SK-N-SH (cell line): ENCODE measurements around the gene MTHFD2L. TPM values are rescaled to one million over a fixed set of nuclear protein-coding genes. Genes with fewer than 3 reads are reported as not detected.

ENCODE experiments used
- CTCF ChIA-PET: fragments of 300-600, 350-600 bp; formaldehyde crosslinking; extraction: SDS; loops from one replicate; lab custom pipeline; 2021; lab: Yijun Ruan, JAX
- POLR2A ChIA-PET: fragments of 350-600 bp; sonication (Branson Sonifier 250); formaldehyde crosslinking; extraction: SDS; loops from one replicate; lab custom pipeline; 2020; ENCODE audit warnings: antibody characterized with exemption, inconsistent platforms; lab: Yijun Ruan, JAX
- DNase-seq: peaks from one replicate; pipeline ENCODE4 v3.0.0; 2012
- H2AFZ ChIP-seq: fragments of 200-600 bp; sonication (generic); 2 replicates; pipeline ENCODE4 v1.8.1; 2016; ENCODE audit warnings: antibody characterized with exemption, mild to moderate bottlenecking, low read depth
- H3F3A ChIP-seq: fragments of 200-600 bp; sonication (generic); replicated peaks from 2 replicates; pipeline ENCODE3; 2016; ENCODE audit warnings: antibody characterized with exemption, mild to moderate bottlenecking; ENCODE audit not compliant: insufficient read depth
- H3K27ac ChIP-seq, 2 experiments: fragments of 200-500 bp in 1 of 2; fragments of 200-600 bp in 1 of 2; sonication (Bioruptor generic) in 1 of 2; sonication (generic), shearing (Covaris generic) in 1 of 2; 2 replicates each; pipeline versions ENCODE4 v1.5.1 to v1.6.1; 2014 to 2016; ENCODE audit warnings: low read depth in 2 of 2, inconsistent platforms in 1 of 2, low read length in 1 of 2, mild to moderate bottlenecking in 1 of 2, mixed read lengths in 1 of 2
- H3K27me3 ChIP-seq: fragments of 200-600 bp; sonication (generic), shearing (Covaris generic); 2 replicates; pipeline ENCODE4 v1.6.1; 2016; ENCODE audit warnings: mixed run types; ENCODE audit not compliant: insufficient read depth
- H3K36me3 ChIP-seq, 2 experiments: fragments of 200-500 bp in 1 of 2; fragments of 200-600 bp in 1 of 2; sonication (Bioruptor generic) in 1 of 2; sonication (generic) in 1 of 2; replicated peaks in 1 of 2; 2 replicates each; pipeline versions ENCODE3 to v1.5.1; 2014 to 2016; ENCODE audit warnings: low read length in 1 of 2, mild to moderate bottlenecking in 1 of 2; ENCODE audit not compliant: insufficient read depth in 2 of 2, control insufficient read depth in 1 of 2
- H3K4me1 ChIP-seq, 2 experiments: fragments of 200-500 bp in 1 of 2; fragments of 200-600 bp in 1 of 2; sonication (Bioruptor generic) in 1 of 2; sonication (generic), shearing (Covaris generic) in 1 of 2; 2 replicates each; pipeline versions ENCODE4 v1.5.1 to v1.6.1; 2014 to 2016; ENCODE audit warnings: low read depth in 1 of 2, low read length in 1 of 2, mixed run types in 1 of 2; ENCODE audit not compliant: insufficient read depth in 2 of 2, control insufficient read depth in 1 of 2
- H3K4me2 ChIP-seq: fragments of 200-600 bp; sonication (generic), shearing (Covaris generic); 2 replicates; pipeline ENCODE4 v1.6.1; 2017; ENCODE audit warnings: mixed run types
- H3K4me3 ChIP-seq, 2 experiments: fragments of 200-500 bp in 1 of 2; fragments of 200-600 bp in 1 of 2; sonication (Bioruptor generic) in 1 of 2; sonication (generic), shearing (Covaris generic) in 1 of 2; 2 replicates each; pipeline versions ENCODE4 v1.5.1 to v1.8.1; 2014 to 2016; ENCODE audit warnings: low read depth in 2 of 2, inconsistent platforms in 1 of 2, low read length in 1 of 2, mild to moderate bottlenecking in 1 of 2, mixed read lengths in 1 of 2, moderate library complexity in 1 of 2
- H3K79me2 ChIP-seq: fragments of 200-600 bp; sonication (generic); 2 replicates; pipeline ENCODE4 v1.8.1; 2017; ENCODE audit warnings: mild to moderate bottlenecking; ENCODE audit not compliant: insufficient read depth
- H3K9ac ChIP-seq: fragments of 200-600 bp; sonication (generic); 2 replicates; pipeline ENCODE4 v1.6.1; 2017; ENCODE audit warnings: mixed run types
- H3K9me2 ChIP-seq: fragments of 200-600 bp; sonication (generic); 2 replicates; pipeline ENCODE4 v1.6.1; 2017; ENCODE audit warnings: mixed run types
- H3K9me3 ChIP-seq: fragments of 200-600 bp; sonication (generic); 2 replicates; pipeline ENCODE4 v1.6.1; 2017; ENCODE audit warnings: mixed run types, mild to moderate bottlenecking, moderate library complexity
- H4K20me1 ChIP-seq: fragments of 200-600 bp; sonication (generic); 2 replicates; pipeline ENCODE4 v1.6.1; 2017; ENCODE audit warnings: mild to moderate bottlenecking, mixed run types; ENCODE audit not compliant: insufficient read depth
- FOSL2 ChIP-seq: IDR thresholded peaks from 2 replicates; pipeline ENCODE4 v1.4.0; 2012; ENCODE audit warnings: low read depth, mild to moderate bottlenecking, moderate library complexity, borderline replicate concordance
- FOXJ3 ChIP-seq: sonication (generic); formaldehyde crosslinking; IDR thresholded peaks from 2 replicates; pipeline ENCODE4 v1.5.1; 2020; ENCODE audit warnings: mild to moderate bottlenecking, missing genetic modification reagents
- GABPA ChIP-seq: IDR thresholded peaks from 2 replicates; pipeline ENCODE4 v1.4.0; 2012; ENCODE audit warnings: low read depth, mild to moderate bottlenecking
- NFIC ChIP-seq: IDR thresholded peaks from 2 replicates; pipeline ENCODE4 v1.4.0; 2012; ENCODE audit warnings: borderline replicate concordance
- RCOR1 ChIP-seq: fragments of 150-350 bp; IDR thresholded peaks from 2 replicates; pipeline ENCODE4 v1.6.1; 2017; ENCODE audit warnings: antibody characterized with exemption, low read length
- SMC3 ChIP-seq: IDR thresholded peaks from 2 replicates; pipeline ENCODE4 v1.6.1; 2012; ENCODE audit warnings: low read depth, low read length, improper control_type of control experiment
- TAF1 ChIP-seq: IDR thresholded peaks from 2 replicates; pipeline ENCODE4 v1.6.1; 2012; ENCODE audit warnings: low read depth, mild to moderate bottlenecking, low read length, moderate library complexity, borderline replicate concordance
- WGBS: methylation state at CpG from one replicate; pipeline ENCODE4 v1.1.6; 2017; ENCODE audit warnings: low lambda C conversion rate; 5-methylcytosine and 5-hydroxymethylcytosine counted together
- polyA plus RNA-seq, 3 experiments: library from polyadenylated mRNA; depleted of rRNA; stranded (reverse); fragments of >200 nt; gene quantifications; 2 replicates each; pipeline ENCODE4 v1.2.3, GENCODE V29; 2012
- TF ChIP-seq, protein P1 (sequence below): IDR thresholded peaks from 2 replicates; pipeline ENCODE4 v1.4.0; 2012; ENCODE audit warnings: low read depth, borderline replicate concordance
- TF ChIP-seq, protein P2 (sequence below): fragments of 200-600 bp; sonication (generic); IDR thresholded peaks from 2 replicates; pipeline ENCODE4 v1.6.1; 2017; ENCODE audit warnings: antibody characterized with exemption, mild to moderate bottlenecking, moderate library complexity
- TF ChIP-seq, protein P3 (sequence below): fragments of 150-350 bp; IDR thresholded peaks from 2 replicates; pipeline ENCODE4 v1.6.1; 2016; ENCODE audit warnings: mild to moderate bottlenecking, low read depth, low read length
- TF ChIP-seq, protein P4 (sequence below): IDR thresholded peaks from 2 replicates; pipeline ENCODE4; 2012
- TF ChIP-seq, protein P5 (sequence below): fragments of 150-350 bp; IDR thresholded peaks from 2 replicates; pipeline ENCODE4 v1.6.1; 2017; ENCODE audit warnings: antibody characterized with exemption, low read length, low read depth, borderline replicate concordance
- TF ChIP-seq, protein P6 (sequence below): IDR thresholded peaks from 2 replicates; pipeline ENCODE4 v1.4.0; 2012; ENCODE audit warnings: low read depth, borderline replicate concordance
- TF ChIP-seq, protein P7 (sequence below): IDR thresholded peaks from 2 replicates; pipeline ENCODE4 v1.6.1; 2012; ENCODE audit warnings: mild to moderate bottlenecking, low read depth, low read length, moderate library complexity

MTHFD2L gene
- polyA plus RNA-seq, 1 of the 3 experiments (the other 2 are of a cell fraction) = 4.8 TPM

DNA sequence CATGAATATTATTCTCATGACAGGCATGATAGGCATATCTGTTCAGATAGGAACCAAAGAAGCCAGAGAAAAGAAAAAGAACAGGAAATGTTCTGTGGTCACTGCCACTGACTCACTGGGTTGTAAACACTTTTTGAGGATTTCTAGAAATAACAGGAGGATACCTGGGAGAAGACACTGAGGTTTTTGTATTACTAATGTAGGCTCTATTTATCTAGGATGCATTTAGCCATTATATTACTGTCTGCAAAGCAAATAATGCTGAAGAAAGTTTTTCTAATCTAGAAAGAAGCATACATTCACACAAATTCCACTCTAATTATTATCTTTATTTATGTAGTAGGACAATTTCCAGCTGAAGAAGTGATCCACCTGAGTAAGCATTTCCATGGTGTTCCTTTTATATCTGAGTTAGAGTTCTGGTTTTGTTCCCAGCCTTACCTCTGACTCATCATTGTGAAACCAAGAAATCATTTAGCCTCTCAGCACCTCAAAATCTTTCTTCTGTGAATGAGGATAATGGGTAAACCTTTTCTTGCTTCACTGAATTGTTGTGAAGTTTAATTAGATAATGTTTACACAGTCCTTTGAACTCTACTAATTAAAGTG lies 110.2 kb downstream of the MTHFD2L start (continued):
- TF ChIP-seq, protein P1, sequence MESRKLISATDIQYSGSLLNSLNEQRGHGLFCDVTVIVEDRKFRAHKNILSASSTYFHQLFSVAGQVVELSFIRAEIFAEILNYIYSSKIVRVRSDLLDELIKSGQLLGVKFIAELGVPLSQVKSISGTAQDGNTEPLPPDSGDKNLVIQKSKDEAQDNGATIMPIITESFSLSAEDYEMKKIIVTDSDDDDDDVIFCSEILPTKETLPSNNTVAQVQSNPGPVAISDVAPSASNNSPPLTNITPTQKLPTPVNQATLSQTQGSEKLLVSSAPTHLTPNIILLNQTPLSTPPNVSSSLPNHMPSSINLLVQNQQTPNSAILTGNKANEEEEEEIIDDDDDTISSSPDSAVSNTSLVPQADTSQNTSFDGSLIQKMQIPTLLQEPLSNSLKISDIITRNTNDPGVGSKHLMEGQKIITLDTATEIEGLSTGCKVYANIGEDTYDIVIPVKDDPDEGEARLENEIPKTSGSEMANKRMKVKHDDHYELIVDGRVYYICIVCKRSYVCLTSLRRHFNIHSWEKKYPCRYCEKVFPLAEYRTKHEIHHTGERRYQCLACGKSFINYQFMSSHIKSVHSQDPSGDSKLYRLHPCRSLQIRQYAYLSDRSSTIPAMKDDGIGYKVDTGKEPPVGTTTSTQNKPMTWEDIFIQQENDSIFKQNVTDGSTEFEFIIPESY = no peak

DNA sequence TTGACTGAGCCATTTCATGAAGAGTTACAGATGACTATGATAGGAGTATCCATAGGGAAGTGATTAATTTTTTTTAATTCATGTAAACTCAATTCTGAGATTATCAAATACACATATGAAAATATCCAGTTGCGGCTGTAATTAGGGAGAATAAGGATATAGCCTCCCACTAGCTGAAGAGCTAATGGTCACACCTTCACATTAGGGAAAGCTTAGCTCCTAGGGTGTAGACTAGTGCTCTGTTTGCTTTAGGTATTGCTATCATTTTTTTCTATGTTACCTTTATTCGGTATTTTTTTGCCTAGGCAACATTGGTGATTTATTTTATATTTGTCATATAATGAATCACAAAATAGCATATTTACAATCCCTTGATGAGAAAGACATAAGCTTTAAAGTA lies 110.7 kb downstream of the MTHFD2L start:
- Histone ChIP-seq H3K79me2 (no peaks in the 10 kb centered on the region), H3K9me3 (no peaks in the 10 kb centered on the region), H3K9me2 (no peaks in the 10 kb centered on the region; the same call in 1 of the 2 replicates), H3K4me2 (no peak overlapping the region), H3K4me3 (no peak overlapping the region), H4K20me1 (no peaks in the 10 kb centered on the region), H3K4me1 (no peaks in the 10 kb centered on the region), H3K36me3 (no peaks in the 10 kb centered on the region), H2AFZ (no peak overlapping the region), H3K27ac (no peak overlapping the region), H3K9ac (no peak overlapping the region), H3K27me3 (no peaks in the 10 kb centered on the region), H3F3A (peaks cover 7% of the 10 kb centered on the region)
- no peak for DNase-seq
- 82% methylated on average over 2 of the region's 2 CpGs for WGBS
- TF ChIP-seq, protein P2, sequence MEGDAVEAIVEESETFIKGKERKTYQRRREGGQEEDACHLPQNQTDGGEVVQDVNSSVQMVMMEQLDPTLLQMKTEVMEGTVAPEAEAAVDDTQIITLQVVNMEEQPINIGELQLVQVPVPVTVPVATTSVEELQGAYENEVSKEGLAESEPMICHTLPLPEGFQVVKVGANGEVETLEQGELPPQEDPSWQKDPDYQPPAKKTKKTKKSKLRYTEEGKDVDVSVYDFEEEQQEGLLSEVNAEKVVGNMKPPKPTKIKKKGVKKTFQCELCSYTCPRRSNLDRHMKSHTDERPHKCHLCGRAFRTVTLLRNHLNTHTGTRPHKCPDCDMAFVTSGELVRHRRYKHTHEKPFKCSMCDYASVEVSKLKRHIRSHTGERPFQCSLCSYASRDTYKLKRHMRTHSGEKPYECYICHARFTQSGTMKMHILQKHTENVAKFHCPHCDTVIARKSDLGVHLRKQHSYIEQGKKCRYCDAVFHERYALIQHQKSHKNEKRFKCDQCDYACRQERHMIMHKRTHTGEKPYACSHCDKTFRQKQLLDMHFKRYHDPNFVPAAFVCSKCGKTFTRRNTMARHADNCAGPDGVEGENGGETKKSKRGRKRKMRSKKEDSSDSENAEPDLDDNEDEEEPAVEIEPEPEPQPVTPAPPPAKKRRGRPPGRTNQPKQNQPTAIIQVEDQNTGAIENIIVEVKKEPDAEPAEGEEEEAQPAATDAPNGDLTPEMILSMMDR = no peak
- TF ChIP-seq, protein P3, sequence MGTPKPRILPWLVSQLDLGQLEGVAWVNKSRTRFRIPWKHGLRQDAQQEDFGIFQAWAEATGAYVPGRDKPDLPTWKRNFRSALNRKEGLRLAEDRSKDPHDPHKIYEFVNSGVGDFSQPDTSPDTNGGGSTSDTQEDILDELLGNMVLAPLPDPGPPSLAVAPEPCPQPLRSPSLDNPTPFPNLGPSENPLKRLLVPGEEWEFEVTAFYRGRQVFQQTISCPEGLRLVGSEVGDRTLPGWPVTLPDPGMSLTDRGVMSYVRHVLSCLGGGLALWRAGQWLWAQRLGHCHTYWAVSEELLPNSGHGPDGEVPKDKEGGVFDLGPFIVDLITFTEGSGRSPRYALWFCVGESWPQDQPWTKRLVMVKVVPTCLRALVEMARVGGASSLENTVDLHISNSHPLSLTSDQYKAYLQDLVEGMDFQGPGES = no peak
- no peak for TF ChIP-seq NFIC
- TF ChIP-seq, protein P4, sequence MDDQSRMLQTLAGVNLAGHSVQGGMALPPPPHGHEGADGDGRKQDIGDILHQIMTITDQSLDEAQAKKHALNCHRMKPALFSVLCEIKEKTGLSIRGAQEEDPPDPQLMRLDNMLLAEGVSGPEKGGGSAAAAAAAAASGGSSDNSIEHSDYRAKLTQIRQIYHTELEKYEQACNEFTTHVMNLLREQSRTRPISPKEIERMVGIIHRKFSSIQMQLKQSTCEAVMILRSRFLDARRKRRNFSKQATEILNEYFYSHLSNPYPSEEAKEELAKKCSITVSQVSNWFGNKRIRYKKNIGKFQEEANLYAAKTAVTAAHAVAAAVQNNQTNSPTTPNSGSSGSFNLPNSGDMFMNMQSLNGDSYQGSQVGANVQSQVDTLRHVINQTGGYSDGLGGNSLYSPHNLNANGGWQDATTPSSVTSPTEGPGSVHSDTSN = no peak
- TF ChIP-seq, protein P5, sequence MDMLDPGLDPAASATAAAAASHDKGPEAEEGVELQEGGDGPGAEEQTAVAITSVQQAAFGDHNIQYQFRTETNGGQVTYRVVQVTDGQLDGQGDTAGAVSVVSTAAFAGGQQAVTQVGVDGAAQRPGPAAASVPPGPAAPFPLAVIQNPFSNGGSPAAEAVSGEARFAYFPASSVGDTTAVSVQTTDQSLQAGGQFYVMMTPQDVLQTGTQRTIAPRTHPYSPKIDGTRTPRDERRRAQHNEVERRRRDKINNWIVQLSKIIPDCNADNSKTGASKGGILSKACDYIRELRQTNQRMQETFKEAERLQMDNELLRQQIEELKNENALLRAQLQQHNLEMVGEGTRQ = no peak
- no peak for TF ChIP-seq FOSL2
- TF ChIP-seq, protein P6, sequence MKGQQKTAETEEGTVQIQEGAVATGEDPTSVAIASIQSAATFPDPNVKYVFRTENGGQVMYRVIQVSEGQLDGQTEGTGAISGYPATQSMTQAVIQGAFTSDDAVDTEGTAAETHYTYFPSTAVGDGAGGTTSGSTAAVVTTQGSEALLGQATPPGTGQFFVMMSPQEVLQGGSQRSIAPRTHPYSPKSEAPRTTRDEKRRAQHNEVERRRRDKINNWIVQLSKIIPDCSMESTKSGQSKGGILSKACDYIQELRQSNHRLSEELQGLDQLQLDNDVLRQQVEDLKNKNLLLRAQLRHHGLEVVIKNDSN = no peak
- no peak for TF ChIP-seq SMC3
- no peak for TF ChIP-seq RCOR1
- TF ChIP-seq GABPA = no peak
- no peak for TF ChIP-seq FOXJ3 (CRISPR knock-in tag)
- TF ChIP-seq, protein P7, sequence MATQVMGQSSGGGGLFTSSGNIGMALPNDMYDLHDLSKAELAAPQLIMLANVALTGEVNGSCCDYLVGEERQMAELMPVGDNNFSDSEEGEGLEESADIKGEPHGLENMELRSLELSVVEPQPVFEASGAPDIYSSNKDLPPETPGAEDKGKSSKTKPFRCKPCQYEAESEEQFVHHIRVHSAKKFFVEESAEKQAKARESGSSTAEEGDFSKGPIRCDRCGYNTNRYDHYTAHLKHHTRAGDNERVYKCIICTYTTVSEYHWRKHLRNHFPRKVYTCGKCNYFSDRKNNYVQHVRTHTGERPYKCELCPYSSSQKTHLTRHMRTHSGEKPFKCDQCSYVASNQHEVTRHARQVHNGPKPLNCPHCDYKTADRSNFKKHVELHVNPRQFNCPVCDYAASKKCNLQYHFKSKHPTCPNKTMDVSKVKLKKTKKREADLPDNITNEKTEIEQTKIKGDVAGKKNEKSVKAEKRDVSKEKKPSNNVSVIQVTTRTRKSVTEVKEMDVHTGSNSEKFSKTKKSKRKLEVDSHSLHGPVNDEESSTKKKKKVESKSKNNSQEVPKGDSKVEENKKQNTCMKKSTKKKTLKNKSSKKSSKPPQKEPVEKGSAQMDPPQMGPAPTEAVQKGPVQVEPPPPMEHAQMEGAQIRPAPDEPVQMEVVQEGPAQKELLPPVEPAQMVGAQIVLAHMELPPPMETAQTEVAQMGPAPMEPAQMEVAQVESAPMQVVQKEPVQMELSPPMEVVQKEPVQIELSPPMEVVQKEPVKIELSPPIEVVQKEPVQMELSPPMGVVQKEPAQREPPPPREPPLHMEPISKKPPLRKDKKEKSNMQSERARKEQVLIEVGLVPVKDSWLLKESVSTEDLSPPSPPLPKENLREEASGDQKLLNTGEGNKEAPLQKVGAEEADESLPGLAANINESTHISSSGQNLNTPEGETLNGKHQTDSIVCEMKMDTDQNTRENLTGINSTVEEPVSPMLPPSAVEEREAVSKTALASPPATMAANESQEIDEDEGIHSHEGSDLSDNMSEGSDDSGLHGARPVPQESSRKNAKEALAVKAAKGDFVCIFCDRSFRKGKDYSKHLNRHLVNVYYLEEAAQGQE = no peak
- no peak for TF ChIP-seq TAF1
- ChIA-PET CTCF (interaction anchor here (3.9 kb wide), 1 partner anchor 40 kb away, joined by 15 read pairs; no protein-coding TSS in a partner anchor), POLR2A (no interaction called here)
